Epithelial cell of esophagus (primary cell): ENCODE data around the gene MYO15A.
A peak's percentile ranks its signal among the peaks of the same experiment; 100 is the strongest.

Source experiments
- DNase-seq: peaks from one replicate; pipeline ENCODE4 v3.0.0; 2010; ENCODE audit warnings: low read depth
- H3K4me3 ChIP-seq: 2 replicates; pipeline ENCODE4 v1.5.1; 2011; ENCODE audit warnings: mild to moderate bottlenecking, low read length, control low read depth
- CTCF ChIP-seq: IDR thresholded peaks from 2 replicates; pipeline ENCODE4 v1.5.1; 2011; ENCODE audit warnings: low read depth, mild to moderate bottlenecking, low read length, control low read depth, inconsistent platforms; ENCODE audit not compliant: insufficient read depth; ENCODE audit errors: missing control alignments

MYO15A gene

GRCh38 chr17:18139498-18139897 lies 30.9 kb downstream of the MYO15A start:
- DNase-seq: no peak
- no peak overlapping the region for H3K4me3 ChIP-seq
- no peak for TF ChIP-seq CTCF

- no peak for TF ChIP-seq CTCF
- H3K4me3 ChIP-seq: no peak overlapping the region
These were observed 31.4 kb downstream of the MYO15A start for GRCh38 chr17:18139949-18140348.

DNA sequence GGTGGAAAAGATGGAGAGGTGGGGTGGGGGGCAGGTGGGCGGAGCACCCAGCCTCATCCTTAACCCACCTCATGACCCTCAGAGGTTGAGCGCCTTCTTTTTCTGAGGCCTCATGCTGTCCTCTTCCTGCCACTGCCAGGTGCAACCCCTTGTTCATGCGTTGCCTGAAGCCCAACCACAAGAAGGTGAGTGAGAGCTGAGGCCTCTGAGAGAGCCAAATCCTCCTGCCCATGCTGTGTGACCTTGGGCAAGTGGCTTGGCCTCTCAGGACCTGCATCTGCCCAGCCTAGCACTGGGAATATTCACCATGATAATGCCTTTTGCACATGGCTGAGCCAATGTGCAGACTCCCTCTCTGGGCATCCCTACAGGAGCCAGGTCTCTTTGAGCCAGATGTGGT lies 32.1 kb downstream of the MYO15A start:
- TF ChIP-seq CTCF: no peak
- H3K4me3 ChIP-seq: no peak overlapping the region
- DNase-seq: no peak

More at GRCh38 chr17:18139949-18140348, 31.4 kb downstream of the MYO15A start:
- no peak for DNase-seq

DNA sequence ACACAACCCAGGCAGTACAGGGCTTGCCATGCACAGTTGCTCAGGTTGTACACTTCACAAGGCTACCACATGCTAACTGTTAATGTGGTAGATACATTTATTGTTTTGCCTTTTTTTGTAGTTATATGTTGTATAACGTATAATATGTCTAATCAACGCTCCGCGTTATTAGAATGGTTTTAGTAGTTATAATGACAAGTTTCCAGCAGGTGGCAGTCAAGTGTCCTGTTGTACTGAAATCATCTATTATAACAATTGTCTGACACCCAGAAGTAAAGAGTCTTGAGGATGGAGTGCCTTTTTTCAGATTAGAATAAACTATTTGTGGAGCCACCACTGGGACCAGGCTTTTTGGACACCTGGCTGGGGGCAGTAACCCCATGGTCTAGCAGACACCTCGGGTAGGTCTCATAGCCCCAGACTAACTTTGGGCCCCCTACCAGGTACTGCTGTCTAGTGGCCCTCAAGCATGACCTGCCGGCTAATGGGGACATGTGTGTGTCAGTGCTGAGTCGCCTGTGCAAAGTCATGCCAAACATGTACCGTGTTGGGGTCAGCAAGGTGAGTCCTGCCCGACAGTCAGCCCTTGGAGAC lies 32.8 kb downstream of the MYO15A start:
- TF ChIP-seq CTCF: peak; percentile 59
- DNase-seq: peak; percentile 55
- no peak overlapping the region for H3K4me3 ChIP-seq

DNA sequence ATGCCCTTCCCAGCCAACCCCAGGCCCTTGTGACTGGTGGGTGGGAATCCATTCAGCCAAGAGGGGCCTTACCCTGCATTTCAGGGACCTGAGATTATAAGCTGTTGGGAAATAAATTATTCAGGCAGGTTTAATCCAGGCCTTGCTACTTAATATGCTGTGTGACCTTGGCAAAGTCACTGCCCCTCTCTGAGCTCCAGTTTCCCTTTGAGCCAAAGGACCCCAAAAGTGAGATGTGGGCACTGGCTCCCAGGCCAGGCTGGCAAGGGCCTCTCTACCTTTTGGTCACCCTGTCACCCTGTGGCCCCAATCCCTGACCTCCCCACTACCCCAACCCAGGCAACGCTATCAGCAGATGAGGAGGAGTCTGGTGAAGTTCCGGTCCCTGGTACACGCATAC lies 33.9 kb downstream of the MYO15A start:
- no peak overlapping the region for H3K4me3 ChIP-seq
- no peak for DNase-seq
- no peak for TF ChIP-seq CTCF

- peak; percentile 49 for DNase-seq
- no peak overlapping the region for H3K4me3 ChIP-seq
- peak; percentile 54 for TF ChIP-seq CTCF
These were observed 34.7 kb downstream of the MYO15A start for GRCh38 chr17:18143044-18143936.

GRCh38 chr17:18144261-18144660 lies 35.7 kb downstream of the MYO15A start:
- no peak overlapping the region for H3K4me3 ChIP-seq
- TF ChIP-seq CTCF: no peak
- DNase-seq: no peak
